IPS-18a (cell line): ENCODE results near the gene RASGRF2.

Experiments used
- H3K27ac ChIP-seq: one replicate; pipeline ENCODE4 v1.5.1; 2013; ENCODE audit warnings: low read length
- H3K27me3 ChIP-seq: one replicate; pipeline ENCODE4 v1.6.1; 2013; ENCODE audit warnings: mild to moderate bottlenecking, low read length; ENCODE audit not compliant: control insufficient read depth, insufficient read depth
- H3K36me3 ChIP-seq: one replicate; pipeline ENCODE4 v1.6.1; 2013; ENCODE audit warnings: low read depth, low read length; ENCODE audit not compliant: control insufficient read depth
- H3K4me1 ChIP-seq: one replicate; pipeline ENCODE4 v1.6.1; 2013; ENCODE audit warnings: low read depth, low read length; ENCODE audit not compliant: control insufficient read depth
- H3K4me3 ChIP-seq: one replicate; pipeline ENCODE4 v1.5.1; 2013; ENCODE audit warnings: low read length
- H3K9ac ChIP-seq: one replicate; pipeline ENCODE4 v1.6.1; 2013; ENCODE audit warnings: mild to moderate bottlenecking, low read length, moderate library complexity
- H3K9me3 ChIP-seq: one replicate; pipeline ENCODE4 v1.6.1; 2013; ENCODE audit warnings: low read depth, low read length; ENCODE audit not compliant: control insufficient read depth

RASGRF2 gene

GRCh38 chr5:81167544-81167943, 207.4 kb downstream of the RASGRF2 start:
- Histone ChIP-seq H3K4me3 (no peak overlapping the region), H3K9ac (no peak overlapping the region), H3K36me3 (no peaks in the 10 kb centered on the region), H3K27me3 (no peaks in the 10 kb centered on the region), H3K4me1 (no peaks in the 10 kb centered on the region), H3K9me3 (no peaks in the 10 kb centered on the region), H3K27ac (no peak overlapping the region)

GRCh38 chr5:81169924-81170323, 209.8 kb downstream of the RASGRF2 start:
- Histone ChIP-seq H3K36me3 (no peaks in the 10 kb centered on the region), H3K27ac (no peak overlapping the region), H3K9me3 (no peaks in the 10 kb centered on the region), H3K27me3 (no peaks in the 10 kb centered on the region), H3K4me1 (no peaks in the 10 kb centered on the region), H3K4me3 (no peak overlapping the region), H3K9ac (no peak overlapping the region)

DNA sequence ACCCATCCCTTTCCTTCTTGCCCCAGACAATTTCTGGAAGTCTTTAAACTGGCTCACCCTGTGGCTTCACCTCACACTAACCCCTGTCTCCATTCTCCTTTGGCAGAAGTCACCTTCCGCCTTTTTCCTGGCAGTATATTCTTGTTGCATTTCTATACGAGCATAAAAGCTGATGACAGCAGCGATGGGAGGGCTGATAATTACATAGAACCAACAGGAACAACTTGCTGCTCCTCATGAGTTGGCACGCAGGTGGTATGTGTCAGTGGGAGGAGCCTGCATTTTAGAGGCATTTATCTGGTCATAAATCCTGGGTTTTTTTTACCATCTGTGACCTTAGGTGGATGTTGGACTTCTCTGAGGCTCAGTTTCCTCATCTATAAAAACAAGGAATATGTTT, 211.6 kb downstream of the RASGRF2 start:
- Histone ChIP-seq H3K9me3 (no peaks in the 10 kb centered on the region), H3K4me1 (no peaks in the 10 kb centered on the region), H3K27me3 (no peaks in the 10 kb centered on the region), H3K27ac (no peak overlapping the region), H3K9ac (no peak overlapping the region), H3K4me3 (no peak overlapping the region), H3K36me3 (no peaks in the 10 kb centered on the region)

GRCh38 chr5:81172710-81173109, 212.5 kb downstream of the RASGRF2 start:
- Histone ChIP-seq H3K4me3 (no peak overlapping the region), H3K4me1 (no peaks in the 10 kb centered on the region), H3K27ac (no peak overlapping the region), H3K36me3 (no peaks in the 10 kb centered on the region), H3K27me3 (no peaks in the 10 kb centered on the region), H3K9ac (no peak overlapping the region), H3K9me3 (no peaks in the 10 kb centered on the region)

- H3K9me3 ChIP-seq = no peaks in the 10 kb centered on the region
- H3K4me3 ChIP-seq = no peak overlapping the region
- no peak overlapping the region for H3K27ac ChIP-seq
- H3K9ac ChIP-seq = no peak overlapping the region
- no peaks in the 10 kb centered on the region for H3K27me3 ChIP-seq
- H3K36me3 ChIP-seq = no peaks in the 10 kb centered on the region
- peaks cover 10% of the 10 kb centered on the region for H3K4me1 ChIP-seq
Observed at GRCh38 chr5:81177061-81177460, 216.9 kb downstream of the RASGRF2 start.

- Histone ChIP-seq H3K4me1 (peaks cover 10% of the 10 kb centered on the region), H3K4me3 (no peak overlapping the region), H3K27me3 (no peaks in the 10 kb centered on the region), H3K9ac (no peak overlapping the region), H3K9me3 (no peaks in the 10 kb centered on the region), H3K36me3 (no peaks in the 10 kb centered on the region), H3K27ac (no peak overlapping the region)
Observed at GRCh38 chr5:81179959-81180358, 219.8 kb downstream of the RASGRF2 start.

DNA sequence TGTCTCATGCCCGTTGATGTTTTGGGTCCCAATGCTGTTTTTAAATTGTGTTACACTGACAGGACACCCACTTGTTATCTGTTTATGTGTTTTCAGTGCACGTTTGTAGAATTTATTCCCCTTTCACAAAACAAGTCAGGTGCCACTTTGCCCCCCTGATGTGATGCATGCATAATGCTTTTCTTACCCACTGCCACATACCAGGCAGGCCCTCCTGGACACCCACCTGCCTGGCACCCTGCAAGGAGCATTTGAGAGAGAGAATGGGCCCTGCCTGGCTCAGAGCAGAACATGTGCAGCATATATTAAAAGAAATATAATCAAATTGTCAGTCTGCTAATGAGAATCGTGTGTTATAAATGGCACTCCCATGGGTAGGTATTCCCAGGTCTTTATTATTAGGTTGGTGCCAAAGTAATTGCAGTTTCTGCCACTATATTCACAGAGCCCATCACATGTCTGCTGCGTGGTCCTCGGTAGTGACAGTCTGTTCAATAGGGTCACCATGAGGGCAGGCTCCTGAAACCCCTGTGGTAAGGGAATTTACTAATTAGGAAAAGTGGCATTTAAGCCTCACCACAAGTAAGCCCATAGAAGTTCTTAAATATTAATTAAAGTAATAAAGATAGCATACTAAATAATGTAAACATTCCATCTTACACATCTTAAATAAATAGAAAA, 220.8 kb downstream of the RASGRF2 start:
- Histone ChIP-seq H3K36me3 (no peaks in the 10 kb centered on the region), H3K9me3 (no peaks in the 10 kb centered on the region), H3K4me1 (peaks cover 10% of the 10 kb centered on the region), H3K27ac (no peak overlapping the region), H3K4me3 (no peak overlapping the region), H3K27me3 (no peaks in the 10 kb centered on the region), H3K9ac (no peak overlapping the region)

DNA sequence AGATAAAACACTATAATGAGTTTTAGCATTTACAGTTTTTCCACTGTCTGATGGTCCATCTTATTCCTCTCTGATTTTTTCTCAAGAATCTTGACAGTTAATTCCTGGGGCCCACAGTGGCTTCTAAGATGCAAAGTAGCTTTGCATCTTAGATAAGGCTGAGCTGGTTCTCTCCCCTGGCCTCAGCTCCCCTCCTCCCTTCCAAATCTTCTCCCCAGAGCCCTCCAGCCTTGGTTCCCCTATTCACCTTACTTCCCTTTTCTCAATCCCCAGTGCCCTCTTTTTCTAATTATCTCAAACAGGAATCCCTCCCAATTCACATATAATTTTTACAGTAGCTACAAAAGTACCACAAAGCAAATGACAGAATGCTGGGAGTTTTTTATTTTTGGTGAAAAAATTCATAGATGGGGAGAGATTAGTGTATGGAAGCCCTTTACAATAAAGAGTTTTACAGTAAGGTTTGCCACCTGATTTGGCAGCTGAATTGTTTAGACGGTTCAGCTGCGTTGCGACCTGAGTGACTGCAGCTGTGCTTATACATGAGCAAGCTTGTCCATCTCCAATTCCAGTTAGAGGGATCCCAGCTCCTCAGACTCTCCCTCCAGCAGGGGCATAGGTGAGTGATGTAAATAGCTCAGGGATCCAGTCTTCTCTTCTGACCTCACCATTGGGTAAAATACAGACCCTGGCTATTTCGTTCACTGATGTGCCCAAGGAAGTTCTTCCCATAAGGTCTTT, 221.6 kb downstream of the RASGRF2 start:
- Histone ChIP-seq H3K9ac (no peak overlapping the region), H3K36me3 (no peaks in the 10 kb centered on the region), H3K4me1 (peaks cover 10% of the 10 kb centered on the region), H3K27ac (no peak overlapping the region), H3K4me3 (no peak overlapping the region), H3K27me3 (no peaks in the 10 kb centered on the region), H3K9me3 (no peaks in the 10 kb centered on the region)

GRCh38 chr5:81182396-81183390, 222.5 kb downstream of the RASGRF2 start:
- no peak overlapping the region for H3K9ac ChIP-seq
- no peaks in the 10 kb centered on the region for H3K9me3 ChIP-seq
- H3K4me1 ChIP-seq = peaks cover 10% of the 10 kb centered on the region
- no peak overlapping the region for H3K4me3 ChIP-seq
- H3K27me3 ChIP-seq = no peaks in the 10 kb centered on the region
- no peaks in the 10 kb centered on the region for H3K36me3 ChIP-seq
- no peak overlapping the region for H3K27ac ChIP-seq

DNA sequence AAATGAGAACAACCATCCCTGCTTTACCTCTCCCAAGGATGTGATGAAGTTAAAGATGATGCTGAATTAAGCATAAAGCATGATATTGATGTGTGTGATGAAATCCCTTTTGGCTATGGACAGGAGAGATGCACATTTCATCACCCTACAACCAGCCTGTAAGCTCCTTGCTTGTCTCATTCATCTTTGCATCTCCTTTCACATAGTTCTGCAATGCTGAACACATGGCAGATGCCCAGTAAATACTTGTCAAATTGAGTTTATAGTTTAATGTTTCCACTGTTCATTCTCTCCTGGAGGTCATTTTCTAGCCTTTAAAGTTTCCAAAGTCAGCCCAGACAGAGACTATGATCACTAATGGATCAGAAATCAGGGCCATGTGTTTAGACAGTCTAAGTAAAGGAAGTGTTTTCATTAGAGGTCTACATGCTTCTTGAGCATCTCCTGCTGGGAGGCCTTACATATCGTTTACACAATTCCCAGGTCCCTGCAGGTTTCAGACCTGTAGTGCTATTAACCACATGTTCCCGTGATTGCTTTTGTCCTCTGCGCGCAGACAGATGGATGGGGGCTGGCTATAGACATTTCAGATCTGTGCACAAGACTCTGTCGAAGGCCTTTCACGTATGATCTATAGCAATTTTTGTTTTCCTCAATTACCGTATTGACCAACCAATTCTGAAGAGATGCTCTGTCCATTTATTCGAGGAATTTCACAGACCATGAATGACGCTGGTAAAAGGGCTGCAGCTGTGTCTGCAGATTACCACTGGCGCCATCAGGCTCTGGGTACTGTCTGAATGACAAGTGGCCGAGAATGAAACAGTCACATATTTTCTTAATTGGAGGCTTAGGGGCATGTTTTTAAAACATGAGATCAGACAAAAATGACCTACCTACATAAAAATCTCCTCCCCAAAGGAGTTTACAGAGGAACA, 223.9 kb downstream of the RASGRF2 start:
- Histone ChIP-seq H3K4me3 (no peak overlapping the region), H3K27me3 (no peaks in the 10 kb centered on the region), H3K4me1 (peaks cover 10% of the 10 kb centered on the region), H3K9ac (no peak overlapping the region), H3K27ac (no peak overlapping the region), H3K9me3 (no peaks in the 10 kb centered on the region), H3K36me3 (no peaks in the 10 kb centered on the region)
